SHP77 (cell line): ENCODE measurements around the gene USP6NL.

Experiments
- DNase-seq, 2 experiments: peaks; one replicate each; lab custom pipeline; 2025; lab: John Stamatoyannopoulos, UW

The USP6NL gene

DNA sequence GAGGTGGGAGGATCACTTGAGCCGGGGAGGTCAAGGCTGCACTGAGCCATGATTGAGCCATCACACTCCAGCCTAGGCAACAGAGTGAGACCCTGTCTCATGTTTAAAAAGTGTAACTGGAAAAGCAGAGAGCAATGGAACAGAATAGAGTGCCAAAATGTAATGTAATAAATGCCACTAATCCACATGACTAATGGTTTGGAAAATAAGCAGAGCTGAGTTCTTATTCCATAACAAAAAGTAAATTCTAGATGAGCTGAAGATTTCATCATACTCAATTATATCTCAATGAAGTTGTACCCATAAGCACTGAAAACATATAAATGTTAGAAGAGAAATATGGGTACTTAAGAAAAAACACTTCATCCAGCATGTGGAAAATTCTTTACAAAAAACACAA is 132.6 kb downstream of the USP6NL start:
- no peak for DNase-seq

- no peak for DNase-seq
Observed at GRCh38 chr10:11475831-11476434, 135.5 kb downstream of the USP6NL start.

DNA sequence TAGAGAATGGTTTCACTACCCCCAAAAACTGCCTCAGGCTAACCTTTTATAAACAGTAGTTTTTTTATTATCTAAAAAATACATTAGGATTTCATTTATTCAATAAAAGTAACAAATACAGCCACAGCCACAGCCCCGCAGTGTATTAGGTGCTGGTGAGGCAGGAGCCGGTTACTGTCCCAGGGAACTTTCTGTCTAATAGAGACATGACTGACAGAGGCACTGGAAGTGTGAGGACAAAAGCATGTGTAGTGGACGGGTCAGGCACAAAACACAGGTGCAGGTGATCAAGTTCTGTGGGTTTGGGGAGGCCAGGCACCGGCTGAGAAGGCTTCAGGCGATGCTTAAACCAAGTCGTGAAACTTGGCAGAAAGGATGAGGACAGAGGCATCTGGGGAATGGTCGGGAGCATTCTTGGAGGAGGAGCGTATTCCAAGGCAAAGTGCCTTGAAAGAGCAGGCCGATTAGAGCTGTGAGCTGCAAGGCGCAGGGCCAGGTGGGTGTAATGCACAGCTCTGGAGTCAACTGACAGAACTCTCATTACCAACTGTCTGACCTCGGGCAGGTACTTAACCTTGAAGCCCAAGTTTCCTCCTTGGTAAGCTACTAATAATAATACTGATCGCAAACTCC is 138.2 kb downstream of the USP6NL start:
- DNase-seq, result no peak

DNA sequence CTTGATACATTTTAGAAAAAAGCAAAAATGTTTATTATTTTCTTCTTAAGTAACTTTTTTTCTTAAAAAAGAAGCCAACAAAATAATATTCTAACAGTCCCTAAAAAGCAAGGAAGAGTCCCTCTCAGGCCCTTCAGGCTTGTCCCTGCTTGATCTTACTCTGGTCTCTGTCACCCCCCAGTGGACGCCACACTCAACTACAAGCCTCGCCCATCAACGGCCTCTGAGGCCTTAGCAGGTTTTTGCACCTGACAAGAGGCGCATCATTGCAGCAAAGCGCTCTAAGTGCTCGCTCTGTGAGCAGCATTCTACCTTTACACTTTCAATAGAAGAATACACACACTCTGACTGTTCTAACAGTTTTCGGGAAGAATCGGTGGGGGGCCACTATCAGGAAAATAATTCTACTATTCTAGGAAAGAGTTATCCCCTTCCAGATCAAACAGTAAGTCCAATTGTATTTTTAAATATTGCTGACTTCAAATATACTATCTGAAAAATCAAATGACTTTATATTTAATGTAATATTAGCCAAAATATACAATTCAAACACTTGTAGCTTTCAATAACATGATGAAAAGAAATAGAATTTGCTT is 139.2 kb downstream of the USP6NL start:
- peak; percentile 19 to 38 for DNase-seq

- no peak for DNase-seq
Observed at GRCh38 chr10:11469575-11470391, 141.7 kb downstream of the USP6NL start.

- DNase-seq, result no peak
Observed at GRCh38 chr10:11468126-11468742, 143.2 kb downstream of the USP6NL start.

DNA sequence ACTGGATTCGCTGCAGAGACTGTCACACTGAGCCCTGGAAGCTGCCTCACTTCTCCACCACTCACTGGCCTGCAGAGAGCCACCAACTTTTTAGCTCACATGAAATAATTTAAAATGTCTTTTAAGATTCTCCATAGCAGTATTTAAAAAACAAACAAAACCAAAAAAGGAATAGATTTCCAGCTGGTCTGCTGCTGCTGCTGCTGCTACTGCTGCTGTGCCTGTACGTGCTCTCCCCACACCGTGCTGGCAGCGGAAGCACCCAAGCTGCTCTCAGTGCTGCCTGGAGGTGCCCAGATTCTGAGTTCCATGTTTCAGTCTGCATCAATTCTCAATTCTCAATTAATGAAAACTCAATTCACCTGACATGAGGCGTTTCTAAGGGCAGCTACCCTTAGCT is 146.0 kb downstream of the USP6NL start:
- no peak for DNase-seq

DNA sequence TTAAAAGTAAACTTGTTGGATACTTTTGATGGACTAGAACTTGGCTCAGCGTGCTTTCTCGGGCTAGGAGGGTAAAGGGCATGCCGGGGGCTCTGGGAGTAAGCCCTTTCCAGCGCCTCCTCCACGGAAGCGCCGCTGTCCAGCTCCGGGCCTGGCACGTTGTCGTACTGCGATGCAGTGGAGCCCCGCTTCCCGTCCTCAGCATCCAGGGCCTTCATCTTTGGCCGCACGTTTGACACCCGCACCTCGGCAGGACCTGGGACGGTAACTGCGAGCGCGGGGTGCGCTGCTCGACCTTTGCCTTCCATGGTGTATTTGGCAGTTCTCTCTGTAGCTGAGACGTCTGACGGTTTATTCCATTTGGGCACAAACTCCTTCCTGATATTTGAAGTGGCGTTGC is 148.3 kb downstream of the USP6NL start:
- DNase-seq, result no peak

GRCh38 chr10:11462071-11462470 is 149.4 kb downstream of the USP6NL start:
- no peak for DNase-seq

- DNase-seq, result no peak
Observed at GRCh38 chr10:11457336-11457735, 154.1 kb downstream of the USP6NL start.

GRCh38 chr10:11454958-11455566 is 156.4 kb downstream of the USP6NL start:
- no peak for DNase-seq

GRCh38 chr10:11454160-11454559 is 157.3 kb downstream of the USP6NL start:
- no peak for DNase-seq

GRCh38 chr10:11451640-11452260 is 159.7 kb downstream of the USP6NL start:
- DNase-seq, result no peak

GRCh38 chr10:11450427-11450826 is 161.0 kb downstream of the USP6NL start:
- no peak for DNase-seq

GRCh38 chr10:11449761-11450160 is 161.7 kb downstream of the USP6NL start:
- DNase-seq, result no peak

DNA sequence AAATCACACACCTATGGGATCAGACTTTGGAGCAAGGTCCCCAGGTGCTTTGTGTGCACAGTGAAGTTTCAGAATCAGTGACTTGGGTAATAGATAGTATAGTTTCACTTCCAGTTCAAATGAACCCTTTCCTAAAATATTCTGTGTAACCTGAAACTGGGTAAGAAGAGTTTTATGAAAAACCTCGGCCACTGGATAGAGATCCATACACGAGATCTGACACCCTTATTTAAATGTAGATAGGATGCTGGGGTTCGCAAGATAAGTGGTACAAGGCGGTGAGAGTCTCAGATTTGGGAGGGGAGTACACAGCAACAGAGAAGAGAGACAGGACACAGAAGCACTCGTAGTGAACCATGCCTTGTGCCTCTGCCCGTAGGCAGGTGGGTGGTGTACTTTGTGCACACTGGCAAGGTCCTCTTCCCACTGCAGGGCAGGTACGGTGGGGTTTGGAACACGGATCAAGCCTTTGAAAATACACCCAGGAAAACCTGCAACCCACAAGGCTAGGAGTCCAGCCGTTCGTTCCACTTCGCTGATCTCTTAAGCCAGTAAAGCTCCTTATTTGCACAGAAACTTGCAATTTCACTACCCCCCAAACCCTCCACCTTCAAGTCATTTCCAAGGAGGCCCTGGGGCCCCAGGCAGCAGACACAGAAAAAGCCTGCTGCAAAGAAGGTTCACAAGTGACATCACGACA is 162.8 kb downstream of the USP6NL start:
- DNase-seq, result no peak

GRCh38 chr10:11448190-11448544 is 163.3 kb downstream of the USP6NL start:
- DNase-seq, result no peak

DNA sequence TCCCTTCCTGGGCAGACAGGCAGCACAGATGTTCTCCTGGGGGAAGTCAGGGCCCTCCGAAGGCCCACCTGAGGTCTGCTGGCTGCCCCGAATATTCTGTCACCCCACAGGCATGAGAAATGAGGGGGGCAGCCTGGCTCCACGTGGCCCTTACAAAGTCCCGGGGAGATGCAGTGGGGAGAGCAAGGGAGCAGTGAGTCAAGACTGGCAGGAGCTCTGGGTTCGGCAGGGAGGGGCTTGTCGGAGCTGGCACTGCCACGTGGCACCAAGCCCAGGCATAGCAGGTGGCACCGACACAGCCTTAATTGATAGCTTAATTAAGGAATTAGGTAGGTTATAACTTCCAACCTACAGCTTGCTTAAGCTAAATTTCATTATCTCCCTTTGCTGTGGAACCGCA is 163.9 kb downstream of the USP6NL start:
- no peak for DNase-seq

GRCh38 chr10:11446864-11447263 is 164.6 kb downstream of the USP6NL start:
- no peak for DNase-seq

- DNase-seq, result no peak
Observed at GRCh38 chr10:11446133-11446532, 165.3 kb downstream of the USP6NL start.
